SK-N-SH (cell line): ENCODE data around the gene KIF25. TPM values are rescaled to one million over a fixed set of nuclear protein-coding genes. Genes with fewer than 3 reads are reported as not detected.
A peak's percentile ranks its signal among the peaks of the same experiment; 100 is the strongest.

Source experiments
- CTCF ChIA-PET: fragments of 300-600, 350-600 bp; formaldehyde crosslinking; extraction: SDS; loops from one replicate; lab custom pipeline; 2021; lab: Yijun Ruan, JAX
- POLR2A ChIA-PET: fragments of 350-600 bp; sonication (Branson Sonifier 250); formaldehyde crosslinking; extraction: SDS; loops from one replicate; lab custom pipeline; 2020; ENCODE audit warnings: antibody characterized with exemption, inconsistent platforms; lab: Yijun Ruan, JAX
- DNase-seq: peaks from one replicate; pipeline ENCODE4 v3.0.0; 2012
- H2AFZ ChIP-seq: fragments of 200-600 bp; sonication (generic); 2 replicates; pipeline ENCODE4 v1.8.1; 2016; ENCODE audit warnings: antibody characterized with exemption, mild to moderate bottlenecking, low read depth
- H3F3A ChIP-seq: fragments of 200-600 bp; sonication (generic); replicated peaks from 2 replicates; pipeline ENCODE3; 2016; ENCODE audit warnings: antibody characterized with exemption, mild to moderate bottlenecking; ENCODE audit not compliant: insufficient read depth
- H3K27ac ChIP-seq, 2 experiments: fragments of 200-500 bp in 1 of 2; fragments of 200-600 bp in 1 of 2; sonication (Bioruptor generic) in 1 of 2; sonication (generic), shearing (Covaris generic) in 1 of 2; 2 replicates each; pipeline versions ENCODE4 v1.5.1 to v1.6.1; 2014 to 2016; ENCODE audit warnings: low read depth in 2 of 2, inconsistent platforms in 1 of 2, low read length in 1 of 2, mild to moderate bottlenecking in 1 of 2, mixed read lengths in 1 of 2
- H3K27me3 ChIP-seq: fragments of 200-600 bp; sonication (generic), shearing (Covaris generic); 2 replicates; pipeline ENCODE4 v1.6.1; 2016; ENCODE audit warnings: mixed run types; ENCODE audit not compliant: insufficient read depth
- H3K36me3 ChIP-seq, 2 experiments: fragments of 200-500 bp in 1 of 2; fragments of 200-600 bp in 1 of 2; sonication (Bioruptor generic) in 1 of 2; sonication (generic) in 1 of 2; replicated peaks in 1 of 2; 2 replicates each; pipeline versions ENCODE3 to v1.5.1; 2014 to 2016; ENCODE audit warnings: low read length in 1 of 2, mild to moderate bottlenecking in 1 of 2; ENCODE audit not compliant: insufficient read depth in 2 of 2, control insufficient read depth in 1 of 2
- H3K4me1 ChIP-seq, 2 experiments: fragments of 200-500 bp in 1 of 2; fragments of 200-600 bp in 1 of 2; sonication (Bioruptor generic) in 1 of 2; sonication (generic), shearing (Covaris generic) in 1 of 2; 2 replicates each; pipeline versions ENCODE4 v1.5.1 to v1.6.1; 2014 to 2016; ENCODE audit warnings: low read depth in 1 of 2, low read length in 1 of 2, mixed run types in 1 of 2; ENCODE audit not compliant: insufficient read depth in 2 of 2, control insufficient read depth in 1 of 2
- H3K4me2 ChIP-seq: fragments of 200-600 bp; sonication (generic), shearing (Covaris generic); 2 replicates; pipeline ENCODE4 v1.6.1; 2017; ENCODE audit warnings: mixed run types
- H3K4me3 ChIP-seq, 2 experiments: fragments of 200-500 bp in 1 of 2; fragments of 200-600 bp in 1 of 2; sonication (Bioruptor generic) in 1 of 2; sonication (generic), shearing (Covaris generic) in 1 of 2; 2 replicates each; pipeline versions ENCODE4 v1.5.1 to v1.8.1; 2014 to 2016; ENCODE audit warnings: low read depth in 2 of 2, inconsistent platforms in 1 of 2, low read length in 1 of 2, mild to moderate bottlenecking in 1 of 2, mixed read lengths in 1 of 2, moderate library complexity in 1 of 2
- H3K79me2 ChIP-seq: fragments of 200-600 bp; sonication (generic); 2 replicates; pipeline ENCODE4 v1.8.1; 2017; ENCODE audit warnings: mild to moderate bottlenecking; ENCODE audit not compliant: insufficient read depth
- H3K9ac ChIP-seq: fragments of 200-600 bp; sonication (generic); 2 replicates; pipeline ENCODE4 v1.6.1; 2017; ENCODE audit warnings: mixed run types
- H3K9me2 ChIP-seq: fragments of 200-600 bp; sonication (generic); 2 replicates; pipeline ENCODE4 v1.6.1; 2017; ENCODE audit warnings: mixed run types
- H3K9me3 ChIP-seq: fragments of 200-600 bp; sonication (generic); 2 replicates; pipeline ENCODE4 v1.6.1; 2017; ENCODE audit warnings: mixed run types, mild to moderate bottlenecking, moderate library complexity
- H4K20me1 ChIP-seq: fragments of 200-600 bp; sonication (generic); 2 replicates; pipeline ENCODE4 v1.6.1; 2017; ENCODE audit warnings: mild to moderate bottlenecking, mixed run types; ENCODE audit not compliant: insufficient read depth
- CHD2 ChIP-seq: fragments of 150-350 bp; IDR thresholded peaks from 2 replicates; pipeline ENCODE4 v1.6.1; 2018; ENCODE audit warnings: low read length; ENCODE audit not compliant: partially characterized antibody
- ELF1 ChIP-seq: IDR thresholded peaks from 2 replicates; pipeline ENCODE4 v1.4.0; 2012
- FOXJ3 ChIP-seq: sonication (generic); formaldehyde crosslinking; IDR thresholded peaks from 2 replicates; pipeline ENCODE4 v1.5.1; 2020; ENCODE audit warnings: mild to moderate bottlenecking, missing genetic modification reagents
- JUND ChIP-seq: IDR thresholded peaks from 2 replicates; pipeline ENCODE4 v1.4.0; 2012
- NRF1 ChIP-seq: IDR thresholded peaks from 2 replicates; pipeline ENCODE4 v1.6.1; 2012; ENCODE audit warnings: low read depth, mild to moderate bottlenecking, low read length
- RAD21 ChIP-seq: IDR thresholded peaks from 2 replicates; pipeline ENCODE4 v1.6.1; 2012; ENCODE audit warnings: mild to moderate bottlenecking, low read length
- RXRA ChIP-seq: IDR thresholded peaks from 2 replicates; pipeline ENCODE4 v1.4.0; 2012; ENCODE audit warnings: low read depth, mild to moderate bottlenecking, borderline replicate concordance
- SIN3A ChIP-seq: IDR thresholded peaks from 2 replicates; pipeline ENCODE4 v1.6.1; 2012; ENCODE audit warnings: low read depth, mild to moderate bottlenecking, low read length, moderate library complexity, borderline replicate concordance
- SMC3 ChIP-seq: IDR thresholded peaks from 2 replicates; pipeline ENCODE4 v1.6.1; 2012; ENCODE audit warnings: low read depth, low read length, improper control_type of control experiment
- YY1 ChIP-seq: IDR thresholded peaks from 2 replicates; pipeline ENCODE4 v1.4.0; 2012; ENCODE audit warnings: low read depth, mild to moderate bottlenecking
- WGBS: methylation state at CpG from one replicate; pipeline ENCODE4 v1.1.6; 2017; ENCODE audit warnings: low lambda C conversion rate; 5-methylcytosine and 5-hydroxymethylcytosine counted together
- polyA plus RNA-seq, 3 experiments: library from polyadenylated mRNA; depleted of rRNA; stranded (reverse); fragments of >200 nt; gene quantifications; 2 replicates each; pipeline ENCODE4 v1.2.3, GENCODE V29; 2012
- TF ChIP-seq, protein P1 (sequence below): IDR thresholded peaks from 2 replicates; pipeline ENCODE4 v1.4.0; 2012; ENCODE audit warnings: low read depth, borderline replicate concordance
- TF ChIP-seq, protein P2 (sequence below): IDR thresholded peaks from 2 replicates; pipeline ENCODE4 v1.4.0; 2012; ENCODE audit warnings: low read depth, borderline replicate concordance
- TF ChIP-seq, protein P3 (sequence below): fragments of 200-600 bp; sonication (generic); IDR thresholded peaks from 2 replicates; pipeline ENCODE4 v1.6.1; 2017; ENCODE audit warnings: antibody characterized with exemption, mild to moderate bottlenecking, moderate library complexity
- TF ChIP-seq, protein P4 (sequence below): IDR thresholded peaks from 2 replicates; pipeline ENCODE4 v1.4.0; 2012; ENCODE audit warnings: low read depth

Gene KIF25
- polyA plus RNA-seq, 1 of the 3 experiments (the other 2 are of a cell fraction) = not detected

DNA sequence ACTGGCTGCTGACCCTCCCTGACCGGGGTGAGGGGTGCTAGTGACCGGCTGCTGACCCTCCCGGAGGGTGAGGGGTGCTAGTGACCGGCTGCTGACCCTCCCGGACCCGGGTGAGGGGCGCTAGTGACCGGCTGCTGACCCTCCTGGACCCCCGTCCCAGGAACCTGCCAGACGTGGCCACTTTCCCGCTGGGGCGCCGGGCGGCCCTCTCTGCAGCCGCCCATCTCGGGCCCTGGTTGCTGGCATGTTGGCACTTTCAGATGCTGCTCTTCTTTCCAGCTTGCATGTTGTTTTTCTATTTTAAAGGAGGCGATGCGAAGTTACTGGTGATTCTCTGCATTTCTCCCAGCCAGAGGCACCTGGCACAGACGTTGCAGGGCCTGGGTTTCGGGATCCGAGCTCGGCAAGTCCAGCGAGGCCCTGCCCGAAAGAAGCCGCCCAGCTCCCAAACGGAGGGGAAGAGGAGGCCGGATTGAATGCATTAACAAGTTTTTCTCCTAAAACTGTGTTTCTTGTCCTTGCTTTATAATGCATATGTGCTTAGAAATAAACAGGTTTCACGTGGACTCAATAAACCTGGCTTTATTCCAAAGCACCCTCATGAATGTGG is 47.2 kb downstream of the KIF25 start:
- Histone ChIP-seq H3K4me2 (no peak overlapping the region), H3K36me3 (no peaks in the 10 kb centered on the region), H2AFZ (no peak overlapping the region), H3K9me3 (no peaks in the 10 kb centered on the region), H3K9me2 (no peaks in the 10 kb centered on the region), H3K9ac (no peak overlapping the region), H3K79me2 (no peaks in the 10 kb centered on the region), H4K20me1 (no peaks in the 10 kb centered on the region), H3K4me1 (peaks cover 0 to 10% of the 10 kb centered on the region in 2 experiments; a peak in 1 of 4 replicates), H3K4me3 (no peak overlapping the region), H3K27ac (no peak overlapping the region), H3F3A (no peaks in the 10 kb centered on the region), H3K27me3 (no peaks in the 10 kb centered on the region)
- 80% methylated on average over 17 of the region's 28 CpGs for WGBS
- TF ChIP-seq, protein P1, sequence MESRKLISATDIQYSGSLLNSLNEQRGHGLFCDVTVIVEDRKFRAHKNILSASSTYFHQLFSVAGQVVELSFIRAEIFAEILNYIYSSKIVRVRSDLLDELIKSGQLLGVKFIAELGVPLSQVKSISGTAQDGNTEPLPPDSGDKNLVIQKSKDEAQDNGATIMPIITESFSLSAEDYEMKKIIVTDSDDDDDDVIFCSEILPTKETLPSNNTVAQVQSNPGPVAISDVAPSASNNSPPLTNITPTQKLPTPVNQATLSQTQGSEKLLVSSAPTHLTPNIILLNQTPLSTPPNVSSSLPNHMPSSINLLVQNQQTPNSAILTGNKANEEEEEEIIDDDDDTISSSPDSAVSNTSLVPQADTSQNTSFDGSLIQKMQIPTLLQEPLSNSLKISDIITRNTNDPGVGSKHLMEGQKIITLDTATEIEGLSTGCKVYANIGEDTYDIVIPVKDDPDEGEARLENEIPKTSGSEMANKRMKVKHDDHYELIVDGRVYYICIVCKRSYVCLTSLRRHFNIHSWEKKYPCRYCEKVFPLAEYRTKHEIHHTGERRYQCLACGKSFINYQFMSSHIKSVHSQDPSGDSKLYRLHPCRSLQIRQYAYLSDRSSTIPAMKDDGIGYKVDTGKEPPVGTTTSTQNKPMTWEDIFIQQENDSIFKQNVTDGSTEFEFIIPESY = no peak
- TF ChIP-seq SMC3 = no peak
- no peak for TF ChIP-seq NRF1
- TF ChIP-seq SIN3A = no peak
- no peak for TF ChIP-seq RXRA
- TF ChIP-seq, protein P2, sequence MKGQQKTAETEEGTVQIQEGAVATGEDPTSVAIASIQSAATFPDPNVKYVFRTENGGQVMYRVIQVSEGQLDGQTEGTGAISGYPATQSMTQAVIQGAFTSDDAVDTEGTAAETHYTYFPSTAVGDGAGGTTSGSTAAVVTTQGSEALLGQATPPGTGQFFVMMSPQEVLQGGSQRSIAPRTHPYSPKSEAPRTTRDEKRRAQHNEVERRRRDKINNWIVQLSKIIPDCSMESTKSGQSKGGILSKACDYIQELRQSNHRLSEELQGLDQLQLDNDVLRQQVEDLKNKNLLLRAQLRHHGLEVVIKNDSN = no peak
- TF ChIP-seq, protein P3, sequence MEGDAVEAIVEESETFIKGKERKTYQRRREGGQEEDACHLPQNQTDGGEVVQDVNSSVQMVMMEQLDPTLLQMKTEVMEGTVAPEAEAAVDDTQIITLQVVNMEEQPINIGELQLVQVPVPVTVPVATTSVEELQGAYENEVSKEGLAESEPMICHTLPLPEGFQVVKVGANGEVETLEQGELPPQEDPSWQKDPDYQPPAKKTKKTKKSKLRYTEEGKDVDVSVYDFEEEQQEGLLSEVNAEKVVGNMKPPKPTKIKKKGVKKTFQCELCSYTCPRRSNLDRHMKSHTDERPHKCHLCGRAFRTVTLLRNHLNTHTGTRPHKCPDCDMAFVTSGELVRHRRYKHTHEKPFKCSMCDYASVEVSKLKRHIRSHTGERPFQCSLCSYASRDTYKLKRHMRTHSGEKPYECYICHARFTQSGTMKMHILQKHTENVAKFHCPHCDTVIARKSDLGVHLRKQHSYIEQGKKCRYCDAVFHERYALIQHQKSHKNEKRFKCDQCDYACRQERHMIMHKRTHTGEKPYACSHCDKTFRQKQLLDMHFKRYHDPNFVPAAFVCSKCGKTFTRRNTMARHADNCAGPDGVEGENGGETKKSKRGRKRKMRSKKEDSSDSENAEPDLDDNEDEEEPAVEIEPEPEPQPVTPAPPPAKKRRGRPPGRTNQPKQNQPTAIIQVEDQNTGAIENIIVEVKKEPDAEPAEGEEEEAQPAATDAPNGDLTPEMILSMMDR = no peak
- TF ChIP-seq YY1 = no peak
- TF ChIP-seq, protein P4, sequence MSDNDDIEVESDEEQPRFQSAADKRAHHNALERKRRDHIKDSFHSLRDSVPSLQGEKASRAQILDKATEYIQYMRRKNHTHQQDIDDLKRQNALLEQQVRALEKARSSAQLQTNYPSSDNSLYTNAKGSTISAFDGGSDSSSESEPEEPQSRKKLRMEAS = no peak
- TF ChIP-seq ELF1 = no peak
- no peak for DNase-seq
- CTCF ChIA-PET = interaction anchor here (1.0 to 2.6 kb wide), 5 partner anchors 11 to 88 kb away, joined by 3 to 11 read pairs (median 4); no protein-coding TSS in a partner anchor
- POLR2A ChIA-PET = interaction anchor here (0.6 kb wide), 1 partner anchor 21 kb away, joined by 3 read pairs; no protein-coding TSS in a partner anchor

DNA sequence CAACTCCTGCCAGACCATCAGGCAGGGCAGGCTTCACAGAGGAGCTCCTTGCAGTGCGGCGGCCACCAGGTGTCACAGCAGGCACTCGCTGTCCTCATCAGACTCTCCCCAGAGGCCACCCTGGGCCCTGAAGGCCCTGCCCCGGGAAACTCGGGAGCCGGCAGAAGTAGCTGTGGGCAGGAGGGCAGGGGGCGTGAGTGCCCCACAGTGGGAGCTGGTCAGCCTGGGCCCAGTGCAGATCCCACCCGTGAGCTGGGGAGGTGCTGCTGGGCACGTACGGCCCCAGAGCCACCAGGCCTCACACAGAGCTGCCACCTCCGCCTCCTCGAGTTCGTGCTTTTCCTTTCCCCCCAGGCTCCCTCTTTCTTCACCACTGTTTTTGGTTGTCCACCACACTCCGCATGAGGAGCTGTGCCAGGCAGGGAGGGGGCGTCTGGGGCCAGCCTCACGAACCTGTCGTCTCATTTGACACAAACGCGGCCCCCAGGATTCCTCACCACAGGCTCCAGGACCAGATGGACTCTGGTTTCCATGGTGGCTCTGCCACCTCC is 47.7 kb downstream of the KIF25 start:
- TF ChIP-seq RAD21 = 0 out of 2 replicates have a peak, but pooled peaks have one; percentile 13
- TF ChIP-seq JUND = no peak
- TF ChIP-seq FOXJ3 (CRISPR knock-in tag) = no peak
- TF ChIP-seq CHD2 = no peak
- no peaks in the 10 kb centered on the region for H3K36me3 ChIP-seq
- H4K20me1 ChIP-seq = no peaks in the 10 kb centered on the region
- H2AFZ ChIP-seq = no peak overlapping the region
- H3K4me2 ChIP-seq = no peak overlapping the region
- no peaks in the 10 kb centered on the region for H3K27me3 ChIP-seq
- peaks cover 0 to 10% of the 10 kb centered on the region in 2 experiments; a peak in 1 of 4 replicates for H3K4me1 ChIP-seq
- 74% methylated on average over 16 of the region's 19 CpGs for WGBS
- POLR2A ChIA-PET = interaction anchor here (0.6 kb wide), 1 partner anchor 20 kb away, joined by 3 read pairs; no protein-coding TSS in a partner anchor
- no peak overlapping the region for H3K9ac ChIP-seq
- no peaks in the 10 kb centered on the region for H3F3A ChIP-seq
- no peaks in the 10 kb centered on the region for H3K79me2 ChIP-seq
- no peaks in the 10 kb centered on the region for H3K9me3 ChIP-seq
- no peaks in the 10 kb centered on the region for H3K9me2 ChIP-seq
- no peak overlapping the region for H3K4me3 ChIP-seq
- CTCF ChIA-PET = interaction anchor here (1.0 to 2.6 kb wide), 7 partner anchors 12 to 132 kb away, joined by 3 to 11 read pairs (median 4); no protein-coding TSS in a partner anchor
- no peak overlapping the region for H3K27ac ChIP-seq
- DNase-seq = no peak
